Erythroblast (primary cell): ENCODE measurements around the gene ERICH3.

ENCODE experiments used
- GATA1 ChIP-seq: IDR thresholded peaks from 2 replicates; pipeline ENCODE4 v1.6.1; 2011; ENCODE audit warnings: low read depth, mild to moderate bottlenecking, control low read depth, low read length, moderate library complexity
- POLR2A ChIP-seq: IDR thresholded peaks from 2 replicates; pipeline ENCODE4 v1.6.1; 2011; ENCODE audit warnings: mild to moderate bottlenecking, low read length

DNA sequence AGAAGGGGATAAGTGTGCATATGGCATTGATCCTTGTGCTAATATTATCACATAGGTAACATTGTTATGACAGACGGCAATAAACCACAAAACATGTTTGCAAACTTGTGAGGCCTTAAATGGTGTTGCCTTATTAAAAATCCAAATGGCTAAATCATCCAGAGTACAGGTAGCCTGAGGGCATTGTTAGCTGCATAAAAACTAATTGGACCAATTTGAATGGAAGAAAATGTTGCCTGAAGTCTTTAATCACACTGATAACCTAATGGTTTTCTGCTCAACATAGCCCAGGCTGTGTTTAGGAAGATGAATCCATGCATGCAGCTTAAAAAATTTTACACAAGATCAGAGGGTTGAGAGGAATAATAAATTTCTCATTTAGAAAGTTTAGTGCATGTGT lies 141.8 kb downstream of the ERICH3 start:
- no peak for TF ChIP-seq POLR2A
- no peak for TF ChIP-seq GATA1
